OCI-LY3 (cell line): ENCODE data around the gene RASSF1.
"Not testable (repeated sequence)": the region's sequence is repeated elsewhere in the genome, so short reads cannot be mapped to it uniquely, and the experiment has no call there.

Experiments used
- H2AFZ ChIP-seq: fragments of 200-600, 300-600 bp; shearing (Covaris generic); 2 replicates; pipeline ENCODE4 v1.6.0; 2014; ENCODE audit warnings: antibody characterized with exemption, low read depth, low read length
- H3K27ac ChIP-seq: fragments of 200-600, 300-600 bp; sonication (generic); 2 replicates; pipeline ENCODE4 v1.5.1; 2014; ENCODE audit warnings: mild to moderate bottlenecking, low read length, moderate library complexity, mixed read lengths
- H3K27me3 ChIP-seq: fragments of 200-600, 300-600 bp; sonication (generic); 2 replicates; pipeline ENCODE4 v1.6.1; 2014; ENCODE audit warnings: low read depth, low read length, mixed read lengths
- H3K36me3 ChIP-seq: fragments of 200-600, 300-600 bp; sonication (generic); replicated peaks from 2 replicates; pipeline ENCODE3; 2014; ENCODE audit warnings: low read depth, low read length, mixed read lengths
- H3K4me1 ChIP-seq: fragments of 300-600, 200-600 bp; sonication (generic); 2 replicates; pipeline ENCODE4 v1.6.1; 2014; ENCODE audit warnings: low read length, mixed read lengths
- H3K4me2 ChIP-seq: fragments of 200-600, 300-600 bp; sonication (generic); 2 replicates; pipeline ENCODE4 v1.6.1; 2014; ENCODE audit warnings: low read length, mixed read lengths
- H3K4me3 ChIP-seq: fragments of 300-600, 200-600 bp; sonication (generic); 2 replicates; pipeline ENCODE4 v1.5.1; 2014; ENCODE audit warnings: antibody characterized with exemption, mild to moderate bottlenecking, low read length, moderate library complexity
- H3K79me2 ChIP-seq: fragments of 300-600, 200-600 bp; shearing (Covaris generic); 2 replicates; pipeline ENCODE4 v1.6.1; 2014; ENCODE audit warnings: mild to moderate bottlenecking, low read length, mixed read lengths
- H3K9ac ChIP-seq: fragments of 300-600, 200-600 bp; shearing (Covaris generic); 2 replicates; pipeline ENCODE4 v1.6.0; 2014; ENCODE audit warnings: mild to moderate bottlenecking, low read length, moderate library complexity
- H3K9me3 ChIP-seq: fragments of 200-600, 300-600 bp; shearing (Covaris generic); 2 replicates; pipeline ENCODE4 v1.6.1; 2014; ENCODE audit warnings: low read length, mixed read lengths; ENCODE audit not compliant: insufficient read depth
- H4K20me1 ChIP-seq: fragments of 200-600, 300-600 bp; sonication (generic); 2 replicates; pipeline ENCODE4 v1.6.1; 2016; ENCODE audit warnings: low read length, mixed read lengths; ENCODE audit not compliant: insufficient read depth
- EZH2phosphoT487 ChIP-seq: fragments of 200-600 bp; shearing (Covaris generic); IDR thresholded peaks from 2 replicates; pipeline ENCODE4 v1.6.1; 2018; ENCODE audit warnings: antibody characterized with exemption, mixed run types, low read depth
- TF ChIP-seq, protein P1 (sequence below): fragments of 200-600, 300-600 bp; sonication (generic); IDR thresholded peaks from 2 replicates; pipeline ENCODE4 v1.5.1; 2014; ENCODE audit warnings: antibody characterized with exemption, low read length, low read depth

Gene RASSF1

DNA sequence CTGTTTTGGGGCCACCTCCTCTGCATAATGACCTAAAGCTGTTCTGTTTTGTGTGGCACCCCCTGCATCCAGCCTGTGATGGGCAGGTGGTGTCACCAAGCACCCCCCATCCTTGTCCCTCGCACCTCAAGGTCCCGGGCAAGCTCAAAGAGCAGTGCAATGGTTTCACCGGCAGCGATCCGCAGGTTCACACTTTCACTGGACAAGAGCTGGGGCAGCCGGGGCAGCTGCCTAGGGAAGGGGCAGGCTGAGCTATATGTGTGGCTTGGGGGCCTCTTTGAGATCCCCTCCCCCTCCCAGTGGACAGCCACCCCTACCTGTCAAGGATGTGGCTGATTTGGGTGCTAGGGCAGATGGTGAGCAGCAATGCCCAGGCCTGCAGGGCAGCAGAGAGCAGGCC is 51.5 kb downstream of the RASSF1 start:
- Histone ChIP-seq H3K9ac (no peak overlapping the region), H3K4me3 (no peak overlapping the region), H4K20me1 (no peaks in the 10 kb centered on the region), H3K27ac (no peak overlapping the region), H3K36me3 (peaks cover 48% of the 10 kb centered on the region), H3K4me2 (no peak overlapping the region), H3K79me2 (peaks cover 37% of the 10 kb centered on the region), H3K4me1 (peaks cover 11% of the 10 kb centered on the region), H3K27me3 (no peaks in the 10 kb centered on the region), H3K9me3 (no peaks in the 10 kb centered on the region), H2AFZ (no peak overlapping the region)
- TF ChIP-seq EZH2phosphoT487, result no peak
- TF ChIP-seq, protein P1, sequence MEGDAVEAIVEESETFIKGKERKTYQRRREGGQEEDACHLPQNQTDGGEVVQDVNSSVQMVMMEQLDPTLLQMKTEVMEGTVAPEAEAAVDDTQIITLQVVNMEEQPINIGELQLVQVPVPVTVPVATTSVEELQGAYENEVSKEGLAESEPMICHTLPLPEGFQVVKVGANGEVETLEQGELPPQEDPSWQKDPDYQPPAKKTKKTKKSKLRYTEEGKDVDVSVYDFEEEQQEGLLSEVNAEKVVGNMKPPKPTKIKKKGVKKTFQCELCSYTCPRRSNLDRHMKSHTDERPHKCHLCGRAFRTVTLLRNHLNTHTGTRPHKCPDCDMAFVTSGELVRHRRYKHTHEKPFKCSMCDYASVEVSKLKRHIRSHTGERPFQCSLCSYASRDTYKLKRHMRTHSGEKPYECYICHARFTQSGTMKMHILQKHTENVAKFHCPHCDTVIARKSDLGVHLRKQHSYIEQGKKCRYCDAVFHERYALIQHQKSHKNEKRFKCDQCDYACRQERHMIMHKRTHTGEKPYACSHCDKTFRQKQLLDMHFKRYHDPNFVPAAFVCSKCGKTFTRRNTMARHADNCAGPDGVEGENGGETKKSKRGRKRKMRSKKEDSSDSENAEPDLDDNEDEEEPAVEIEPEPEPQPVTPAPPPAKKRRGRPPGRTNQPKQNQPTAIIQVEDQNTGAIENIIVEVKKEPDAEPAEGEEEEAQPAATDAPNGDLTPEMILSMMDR, result no peak

DNA sequence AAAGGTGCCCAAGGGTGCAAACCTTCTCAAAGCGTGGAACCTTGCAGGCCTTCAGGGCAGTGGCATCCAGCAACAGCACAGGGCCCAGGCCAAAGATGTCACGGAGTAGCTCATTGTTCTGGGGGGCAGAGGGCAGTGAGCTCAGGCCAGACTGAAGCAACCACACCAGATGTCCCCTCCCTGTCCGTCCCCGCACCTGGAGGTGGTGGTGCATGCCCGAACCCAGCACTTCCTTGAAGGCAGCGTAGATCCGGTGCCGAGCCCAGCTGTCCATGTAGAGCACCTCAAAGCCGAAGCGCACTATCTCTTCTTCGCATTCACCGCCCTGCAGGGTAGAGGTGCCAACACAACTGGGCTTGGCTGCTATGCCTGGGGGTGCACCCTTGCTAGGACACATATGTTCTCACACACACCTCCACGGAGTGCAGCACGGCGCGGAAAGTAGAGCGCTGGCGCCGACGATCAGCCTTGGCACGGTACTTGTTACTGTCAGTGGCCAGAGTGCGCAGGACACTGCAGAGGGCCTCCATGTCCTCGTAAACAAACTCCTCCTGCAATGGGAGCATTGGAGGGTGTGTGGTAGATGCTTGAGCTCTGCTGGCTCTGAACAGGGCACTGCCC is 52.1 kb downstream of the RASSF1 start:
- Histone ChIP-seq H3K27ac (no peak overlapping the region), H3K79me2 (peaks cover 37% of the 10 kb centered on the region), H2AFZ (no peak overlapping the region), H3K4me3 (no peak overlapping the region), H4K20me1 (no peaks in the 10 kb centered on the region), H3K4me2 (no peak overlapping the region), H3K36me3 (peaks cover 48% of the 10 kb centered on the region), H3K27me3 (no peaks in the 10 kb centered on the region), H3K9ac (no peak overlapping the region), H3K4me1 (peaks cover 11% of the 10 kb centered on the region), H3K9me3 (no peaks in the 10 kb centered on the region)
- TF ChIP-seq EZH2phosphoT487, result no peak
- TF ChIP-seq, protein P1, result no peak

DNA sequence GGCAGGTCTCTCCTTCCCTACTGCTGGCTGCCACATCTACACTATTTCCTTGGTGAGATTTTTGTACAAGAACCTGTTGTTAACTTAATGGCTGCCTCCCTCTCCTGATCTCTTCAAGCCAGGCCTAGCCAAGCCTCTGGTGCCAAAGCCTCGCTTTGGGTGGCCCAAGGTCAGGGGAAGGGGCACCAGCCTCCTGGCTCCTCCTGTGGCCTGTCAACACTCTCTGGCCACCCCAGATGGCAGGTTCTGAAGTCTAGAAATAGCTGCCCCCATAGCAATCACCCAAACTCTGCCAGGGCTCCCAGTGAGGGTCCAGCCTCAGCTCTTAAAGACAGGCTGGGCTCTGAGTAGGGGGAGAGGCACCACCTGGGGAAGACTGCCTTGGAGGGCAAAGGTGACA is 53.4 kb downstream of the RASSF1 start:
- TF ChIP-seq, protein P1, result no peak
- no peak for TF ChIP-seq EZH2phosphoT487
- Histone ChIP-seq H3K27me3 (no peaks in the 10 kb centered on the region), H3K79me2 (peaks cover 37% of the 10 kb centered on the region), H3K36me3 (peaks cover 48% of the 10 kb centered on the region), H3K4me1 (peaks cover 5% of the 10 kb centered on the region; the same call in 1 of the 2 replicates), H3K4me2 (no peak overlapping the region), H3K27ac (no peak overlapping the region), H2AFZ (no peak overlapping the region), H3K9me3 (no peaks in the 10 kb centered on the region), H3K4me3 (no peak overlapping the region), H3K9ac (no peak overlapping the region), H4K20me1 (no peaks in the 10 kb centered on the region)

DNA sequence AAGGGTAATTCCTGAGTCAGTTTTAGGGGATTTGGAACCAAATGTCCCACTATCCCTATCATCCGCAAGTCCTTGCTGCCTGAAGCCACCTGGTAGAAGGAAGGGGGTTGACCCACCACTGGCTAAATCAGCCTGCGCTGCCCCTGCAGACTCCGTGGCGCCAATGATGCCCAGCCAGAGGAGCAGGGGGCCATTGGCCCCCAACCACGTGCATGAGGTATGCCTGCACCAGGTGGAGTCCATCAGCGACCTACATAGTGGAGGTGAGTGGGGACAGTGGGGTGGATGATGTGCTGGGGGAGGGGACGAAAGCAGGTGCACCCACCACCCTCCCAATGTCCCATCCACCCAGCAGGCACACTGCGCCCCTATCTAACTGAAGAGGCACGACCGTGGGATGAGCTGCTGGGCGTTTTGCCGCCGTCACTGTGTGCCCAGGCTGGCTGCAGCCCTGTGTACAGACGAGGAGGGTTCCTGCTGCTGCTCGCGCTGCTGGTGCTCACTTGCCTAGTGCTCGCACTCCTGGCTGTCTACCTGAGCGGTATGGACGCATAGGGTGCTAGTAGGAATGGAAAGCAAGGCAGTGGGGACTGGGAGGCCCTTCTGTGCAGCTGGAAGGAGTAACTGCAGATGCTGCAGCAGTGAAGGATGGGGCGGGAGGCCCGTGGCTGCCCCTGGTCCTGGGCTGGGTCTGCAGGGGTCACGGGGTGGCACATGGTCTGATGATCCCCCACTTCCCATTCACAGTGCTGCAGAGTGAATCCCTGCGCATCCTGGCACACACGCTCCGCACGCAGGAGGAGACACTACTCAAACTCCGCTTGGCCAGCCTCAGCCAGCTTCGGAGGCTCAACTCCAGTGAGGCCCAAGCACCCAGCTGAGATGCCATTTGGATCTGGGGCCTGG is 54.1 kb downstream of the RASSF1 start:
- H3K4me3 ChIP-seq, result no peak overlapping the region
- no peak overlapping the region for H3K4me2 ChIP-seq
- peaks cover 48% of the 10 kb centered on the region for H3K36me3 ChIP-seq
- H3K27me3 ChIP-seq, result no peaks in the 10 kb centered on the region
- H2AFZ ChIP-seq, result no peak overlapping the region
- no peak overlapping the region for H3K9ac ChIP-seq
- no peak overlapping the region for H3K27ac ChIP-seq
- H3K9me3 ChIP-seq, result no peaks in the 10 kb centered on the region
- no peaks in the 10 kb centered on the region for H4K20me1 ChIP-seq
- TF ChIP-seq, protein P1, result no peak
- no peak for TF ChIP-seq EZH2phosphoT487
- H3K79me2 ChIP-seq, result peaks cover 31% of the 10 kb centered on the region
- H3K4me1 ChIP-seq, result peaks cover 5% of the 10 kb centered on the region; the same call in 1 of the 2 replicates

DNA sequence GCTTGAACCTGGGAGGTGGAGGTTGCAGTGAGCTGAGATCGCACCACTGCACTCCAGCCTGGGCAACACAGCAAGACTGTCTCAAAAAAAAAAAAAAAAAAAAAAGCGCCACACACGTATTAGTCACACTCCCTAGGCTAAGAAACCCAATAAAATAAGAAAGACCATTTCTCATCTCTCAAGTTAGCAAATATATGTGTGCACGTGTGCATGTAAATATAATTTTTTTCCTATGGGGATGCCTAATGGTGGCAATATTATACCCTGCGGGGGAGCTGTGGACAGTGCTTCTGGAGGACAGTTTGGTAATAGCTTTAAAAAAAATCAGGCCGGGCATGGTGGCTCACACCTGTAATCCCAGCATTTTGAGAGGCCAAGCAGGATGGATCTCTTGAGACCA is 56.5 kb downstream of the RASSF1 start:
- not testable (repeated sequence) for H3K4me1 ChIP-seq, H4K20me1 ChIP-seq, H3K27ac ChIP-seq, H2AFZ ChIP-seq, H3K4me3 ChIP-seq, H3K9me3 ChIP-seq, H3K27me3 ChIP-seq, H3K4me2 ChIP-seq, H3K79me2 ChIP-seq, H3K9ac ChIP-seq
- peaks cover 31% of the 10 kb centered on the region for H3K36me3 ChIP-seq
